ENCODE measurements around the gene TUBA8.
"Not testable (repeated sequence)": the region's sequence is repeated elsewhere in the genome, so short reads cannot be mapped to it uniquely, and the experiment has no call there.

Gene TUBA8

DNA sequence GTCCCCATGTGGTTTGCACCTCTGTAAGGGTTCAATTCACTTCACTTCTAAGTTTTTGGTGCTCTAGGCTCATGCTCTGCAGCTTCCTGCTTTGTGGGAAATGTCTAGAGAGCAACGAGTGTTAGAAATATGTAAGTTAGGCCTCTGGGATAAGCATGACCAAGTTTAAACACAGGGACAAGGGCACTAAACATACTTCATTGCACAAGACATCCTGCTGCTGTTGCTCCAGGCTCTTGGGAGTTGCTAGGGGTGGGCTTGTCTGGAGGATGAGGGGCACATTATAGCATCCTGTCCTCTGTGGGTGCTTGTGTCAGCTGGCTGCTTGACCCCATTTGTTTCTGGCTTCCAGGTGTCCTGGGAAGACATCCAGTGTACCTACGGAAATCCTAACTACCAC lies 62.8 kb downstream of the TUBA8 start:
- DNase-seq (ENCODE audit: low read depth): not testable (repeated sequence)

Measured in activated T-cell treated with anti-CD3 and anti-CD28 coated beads for 24 hours (primary cell).